GM18505 (cell line): Measurements from ENCODE around the gene ODF2.
"Not testable (repeated sequence)": the region's sequence is repeated elsewhere in the genome, so short reads cannot be mapped to it uniquely, and the experiment has no call there.

Experiments used
- ATAC-seq: cut with Tn5 transposase; IDR thresholded peaks from one replicate; pipeline ENCODE4 v1.9.1; 2021; ENCODE audit not compliant: unreplicated experiment
- POLR2A ChIP-seq: IDR thresholded peaks from 4 replicates; pipeline ENCODE4 v1.6.1; 2011; ENCODE audit warnings: borderline replicate concordance; ENCODE audit not compliant: insufficient read depth, insufficient read length; ENCODE audit errors: extremely low read depth

Gene ODF2

DNA sequence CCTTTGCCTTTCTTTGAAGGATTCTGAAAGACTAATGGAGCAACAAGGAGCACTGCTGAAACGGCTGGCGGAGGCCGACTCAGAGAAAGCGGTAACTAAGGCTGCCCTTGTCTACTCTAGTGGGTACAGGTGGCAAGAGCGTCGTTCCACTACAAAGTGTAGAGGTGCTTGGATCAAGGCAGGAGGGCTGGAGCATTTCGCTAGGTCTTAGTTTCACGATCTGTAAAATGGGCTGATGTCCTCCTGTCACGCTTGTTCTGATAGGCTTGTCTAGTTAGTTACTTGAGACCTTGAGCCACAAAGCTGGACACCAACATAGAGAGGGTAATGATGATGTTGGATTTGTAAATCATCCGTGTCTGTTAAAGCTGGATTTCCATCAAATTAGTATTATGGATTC, 25.8 kb downstream of the ODF2 start:
- no peak for TF ChIP-seq POLR2A
- no peak for ATAC-seq

DNA sequence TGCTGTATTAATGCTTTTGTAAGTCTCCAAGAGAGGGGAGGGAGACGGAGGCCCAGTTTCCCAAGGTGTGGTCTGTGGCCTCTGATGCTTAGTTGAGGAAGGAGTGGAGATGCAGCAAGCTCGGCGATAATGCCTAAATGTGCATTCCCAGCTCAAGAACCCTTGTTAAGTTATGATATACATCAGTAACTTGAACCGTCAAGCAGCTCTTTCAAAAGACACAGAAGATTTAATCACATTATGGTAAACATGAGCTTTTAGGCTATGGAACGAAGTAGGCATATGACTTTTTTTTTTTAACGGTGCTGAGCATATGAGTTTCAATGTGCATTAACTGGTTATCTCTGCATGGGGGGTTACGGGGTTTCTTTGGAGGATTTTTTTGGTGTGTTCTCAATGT, 26.4 kb downstream of the ODF2 start:
- TF ChIP-seq POLR2A = no peak
- no peak for ATAC-seq

DNA sequence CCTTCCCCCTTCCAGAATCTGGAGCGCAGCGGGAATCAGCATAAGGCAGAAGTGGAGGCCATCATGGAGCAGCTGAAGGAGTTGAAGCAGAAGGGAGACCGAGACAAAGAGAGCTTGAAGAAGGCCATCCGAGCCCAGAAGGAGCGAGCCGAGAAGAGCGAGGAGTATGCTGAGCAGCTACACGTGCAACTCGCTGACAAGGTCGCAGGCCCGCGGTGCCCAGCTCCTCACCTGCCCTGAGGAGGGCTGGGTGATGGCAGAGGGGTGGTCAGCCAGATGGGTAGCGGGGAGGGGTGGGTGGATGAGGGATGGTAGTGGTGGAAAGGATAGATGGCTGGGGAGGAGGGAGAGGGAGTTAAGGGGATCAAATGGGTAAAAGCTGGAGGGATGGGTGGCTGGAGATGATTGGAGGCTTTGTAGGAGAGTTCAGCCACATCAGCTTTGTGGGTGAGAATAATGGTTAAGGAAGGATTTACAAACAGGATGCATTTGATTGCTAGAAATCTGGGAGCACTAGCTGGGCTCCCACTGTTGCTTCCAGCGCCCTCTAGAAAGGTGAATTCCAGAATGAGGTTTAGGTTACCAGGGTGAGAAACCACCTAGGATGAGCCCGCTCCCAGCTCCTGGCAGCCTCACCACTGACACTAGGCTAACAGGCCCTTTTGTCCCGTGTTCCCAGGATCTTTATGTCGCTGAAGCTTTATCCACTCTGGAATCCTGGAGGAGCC, 29.0 kb downstream of the ODF2 start:
- no peak for ATAC-seq
- TF ChIP-seq POLR2A = no peak

DNA sequence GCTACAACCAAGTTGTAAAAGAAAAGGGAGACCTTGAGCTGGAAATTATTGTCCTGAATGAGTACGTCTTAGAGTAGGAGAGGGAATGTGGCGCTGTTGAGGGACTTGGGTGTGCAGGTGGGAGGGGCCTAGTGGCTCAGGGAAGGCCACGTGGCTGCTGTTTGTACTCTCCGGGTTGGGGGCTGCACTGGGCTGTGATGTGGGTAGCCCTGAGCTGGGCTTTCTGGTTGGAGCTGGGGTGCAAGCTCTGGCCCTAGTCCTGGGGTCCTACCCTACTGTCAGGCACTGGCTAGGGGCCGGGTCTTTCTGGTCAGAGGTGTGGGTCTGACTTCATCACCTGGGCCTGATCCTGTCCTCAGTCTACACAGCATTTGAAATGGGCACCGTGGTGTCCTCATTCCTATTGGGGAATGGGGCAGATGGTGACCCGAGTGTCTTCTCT, 29.6 kb downstream of the ODF2 start:
- no peak for TF ChIP-seq POLR2A
- ATAC-seq = no peak

DNA sequence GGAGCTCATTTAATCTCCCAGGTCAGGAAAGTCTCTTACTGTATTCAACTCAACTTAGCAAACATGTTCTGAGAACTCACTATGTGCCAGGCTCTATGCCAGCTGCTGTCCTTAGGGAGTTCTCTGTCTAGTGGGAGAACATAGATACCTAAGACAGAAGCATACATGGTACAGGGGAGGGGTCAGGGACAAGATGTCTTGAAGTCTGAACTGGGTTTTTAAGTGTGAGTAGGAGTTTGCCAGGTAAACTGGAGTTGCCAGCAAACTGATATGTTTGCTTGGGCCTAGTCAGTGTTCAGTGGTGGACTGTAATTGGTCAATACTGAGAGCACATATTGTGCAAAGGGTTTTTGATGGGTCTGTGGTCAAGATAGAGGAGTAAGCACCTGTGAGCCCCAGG, 30.4 kb downstream of the ODF2 start:
- no peak for ATAC-seq
- no peak for TF ChIP-seq POLR2A

DNA sequence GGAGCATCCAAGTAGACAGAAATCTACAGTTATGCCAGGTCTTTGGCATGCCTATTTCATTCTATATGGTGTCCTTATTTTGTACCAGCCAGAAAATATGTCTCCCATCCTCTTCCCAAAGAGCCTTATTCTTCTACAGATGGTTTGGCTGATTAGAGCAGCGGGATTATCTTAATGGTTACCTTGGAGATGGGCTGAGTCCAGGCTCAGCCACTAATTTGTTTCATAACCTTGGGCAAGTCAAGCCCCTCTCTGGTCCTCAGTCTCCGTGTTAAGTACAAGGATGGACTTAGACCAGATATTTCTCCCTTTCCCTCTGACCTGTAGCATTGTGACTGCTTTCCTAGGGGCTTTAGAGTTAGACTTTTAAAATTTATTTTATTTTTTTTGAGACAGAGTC, 37.6 kb downstream of the ODF2 start:
- no peak for TF ChIP-seq POLR2A
- no peak for ATAC-seq

DNA sequence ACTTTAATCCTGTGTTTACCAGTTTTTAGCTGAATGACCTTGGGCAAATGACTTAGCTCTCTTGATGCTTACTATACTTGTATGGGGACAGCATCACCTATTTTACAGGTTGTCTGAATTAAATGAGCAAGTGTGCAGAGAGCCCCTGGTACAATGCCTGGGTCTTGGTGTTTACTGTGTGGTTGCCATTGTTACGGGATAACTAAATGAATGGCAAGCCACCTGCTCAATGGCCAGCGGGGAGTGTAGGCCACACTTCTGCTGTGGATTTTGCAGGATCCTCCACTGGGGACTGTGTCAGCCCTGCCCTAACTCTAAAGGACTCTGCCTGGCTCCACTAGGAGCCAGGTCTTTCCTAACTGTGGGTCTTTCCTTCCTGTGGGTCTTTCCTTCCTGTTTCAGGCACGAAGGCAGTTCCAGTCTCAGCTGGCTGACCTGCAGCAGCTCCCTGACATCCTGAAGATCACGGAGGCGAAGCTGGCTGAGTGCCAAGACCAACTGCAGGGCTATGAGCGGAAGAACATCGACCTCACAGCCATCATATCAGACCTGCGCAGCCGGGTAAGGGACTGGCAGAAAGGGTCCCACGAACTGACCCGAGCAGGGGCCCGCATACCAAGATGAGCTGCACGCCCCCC, 38.4 kb downstream of the ODF2 start:
- no peak for TF ChIP-seq POLR2A
- no peak for ATAC-seq

DNA sequence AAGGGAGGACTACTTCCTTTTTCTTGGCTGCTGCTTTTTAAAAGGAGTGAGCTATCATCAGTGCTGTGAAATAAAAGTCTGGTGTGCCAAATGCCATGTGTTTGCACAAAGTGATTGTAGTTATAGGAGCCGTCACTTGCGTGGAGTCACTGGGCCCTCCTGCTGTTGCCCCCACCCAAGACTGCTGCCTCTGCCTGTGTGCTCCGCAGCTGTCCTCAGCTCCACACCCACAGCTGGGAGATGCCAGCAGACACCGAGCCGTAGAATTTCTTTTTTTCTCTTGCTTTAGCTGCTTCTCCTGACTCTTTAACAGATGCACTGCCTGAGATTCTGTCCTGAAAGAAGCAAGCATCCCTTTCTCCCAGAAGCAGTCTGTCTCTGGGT, 38.9 kb downstream of the ODF2 start:
- TF ChIP-seq POLR2A = no peak
- ATAC-seq = no peak

DNA sequence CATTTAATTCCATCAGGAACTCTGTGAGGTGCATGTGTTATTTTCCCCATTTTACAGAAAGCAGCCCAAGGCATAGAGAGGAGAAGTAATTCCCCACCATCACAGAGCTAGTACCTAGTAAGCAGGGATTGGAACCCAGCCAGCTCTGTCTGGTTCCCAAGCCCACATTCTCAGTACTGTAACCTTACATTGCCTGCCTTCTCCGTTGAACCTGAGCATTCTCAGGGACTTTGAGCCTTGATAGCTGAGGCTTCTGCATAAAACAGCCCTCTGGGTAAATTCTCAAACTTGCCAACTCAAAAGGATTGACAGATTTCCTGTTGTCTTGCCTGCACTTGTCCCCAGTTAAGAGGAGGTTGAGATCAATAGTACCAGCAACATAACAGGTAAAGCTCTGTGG, 39.5 kb downstream of the ODF2 start:
- TF ChIP-seq POLR2A = no peak
- ATAC-seq = no peak

DNA sequence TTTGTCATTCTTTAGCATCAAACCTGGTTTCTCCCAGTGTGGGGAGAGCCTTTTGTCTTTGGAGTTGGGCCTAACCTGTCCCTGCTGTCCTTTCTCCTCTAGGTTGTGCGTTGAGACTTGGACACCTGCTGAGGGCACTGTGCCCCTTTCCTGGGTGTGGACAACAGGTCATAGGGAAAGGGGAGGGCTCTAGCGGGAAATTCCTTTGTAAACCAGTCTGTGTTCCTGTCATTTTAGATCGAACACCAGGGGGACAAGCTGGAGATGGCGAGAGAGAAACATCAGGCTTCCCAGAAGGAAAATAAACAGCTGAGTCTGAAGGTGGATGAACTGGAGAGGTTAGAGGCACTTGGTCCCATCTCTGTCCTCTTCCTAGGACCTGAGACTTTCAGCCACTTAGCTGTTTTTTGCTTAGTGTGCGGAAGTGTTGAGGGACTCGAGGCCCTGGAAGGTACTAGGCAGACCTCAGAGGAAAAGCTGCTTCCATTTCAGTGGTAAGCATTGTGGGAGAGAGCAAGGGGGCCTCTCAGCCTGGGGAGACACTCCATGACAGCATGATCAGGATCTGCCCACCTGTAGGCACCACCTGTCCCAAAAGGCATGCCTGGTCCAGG, 40.1 kb downstream of the ODF2 start:
- ATAC-seq = no peak
- no peak for TF ChIP-seq POLR2A

DNA sequence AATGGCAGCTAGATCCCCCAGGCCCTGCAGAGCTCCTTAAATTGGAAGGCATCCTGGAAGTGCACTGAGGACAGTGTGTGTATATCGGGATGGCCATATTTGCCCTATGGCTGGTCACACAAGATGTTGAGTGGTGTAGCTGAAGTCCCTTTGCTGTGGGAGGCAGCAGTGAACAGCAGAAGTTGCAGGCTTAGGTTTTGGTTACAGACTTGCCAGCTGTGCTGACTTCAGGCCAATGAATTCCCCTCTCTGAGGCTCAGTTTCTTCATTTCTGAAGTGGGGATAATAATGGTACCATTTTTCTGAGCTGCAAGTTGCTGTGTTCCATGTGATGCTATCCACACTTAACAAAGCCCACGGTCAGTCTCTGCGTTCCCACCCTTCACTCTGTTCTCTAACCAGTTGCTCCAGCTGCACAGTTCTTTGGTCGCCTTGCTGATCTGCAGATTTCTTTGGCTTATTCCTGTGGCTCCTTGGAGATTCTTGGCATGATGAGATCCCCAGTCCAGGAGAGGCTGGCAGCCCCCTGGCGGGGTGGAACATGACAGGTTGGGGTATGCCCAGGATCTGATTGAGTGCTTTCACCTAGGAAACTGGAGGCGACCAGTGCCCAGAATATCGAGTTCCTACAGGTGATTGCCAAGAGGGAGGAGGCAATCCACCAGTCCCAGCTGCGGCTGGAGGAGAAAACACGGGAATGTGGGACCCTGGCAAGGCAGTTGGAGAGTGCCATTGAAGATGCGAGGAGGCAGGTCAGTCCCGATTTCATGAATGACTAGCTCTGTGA, 42.2 kb downstream of the ODF2 start:
- no peak for TF ChIP-seq POLR2A
- no peak for ATAC-seq

DNA sequence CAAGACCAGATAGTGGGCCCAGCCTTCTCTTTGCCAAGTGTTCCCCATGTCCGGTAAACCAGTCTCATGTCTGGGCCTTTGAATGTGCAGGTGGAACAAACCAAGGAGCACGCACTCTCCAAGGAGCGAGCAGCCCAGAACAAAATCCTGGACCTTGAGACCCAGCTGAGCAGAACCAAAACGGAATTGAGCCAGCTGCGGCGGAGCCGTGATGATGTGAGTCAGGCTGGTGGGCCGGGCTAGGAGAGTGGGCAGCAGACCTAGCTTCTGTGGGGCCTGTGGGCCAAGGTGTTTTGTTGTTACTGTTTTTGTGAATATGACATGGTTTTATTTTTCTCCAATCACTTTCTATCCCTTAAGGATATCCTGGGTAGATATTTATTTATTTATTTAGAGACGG, 43.1 kb downstream of the ODF2 start:
- no peak for ATAC-seq
- no peak for TF ChIP-seq POLR2A

DNA sequence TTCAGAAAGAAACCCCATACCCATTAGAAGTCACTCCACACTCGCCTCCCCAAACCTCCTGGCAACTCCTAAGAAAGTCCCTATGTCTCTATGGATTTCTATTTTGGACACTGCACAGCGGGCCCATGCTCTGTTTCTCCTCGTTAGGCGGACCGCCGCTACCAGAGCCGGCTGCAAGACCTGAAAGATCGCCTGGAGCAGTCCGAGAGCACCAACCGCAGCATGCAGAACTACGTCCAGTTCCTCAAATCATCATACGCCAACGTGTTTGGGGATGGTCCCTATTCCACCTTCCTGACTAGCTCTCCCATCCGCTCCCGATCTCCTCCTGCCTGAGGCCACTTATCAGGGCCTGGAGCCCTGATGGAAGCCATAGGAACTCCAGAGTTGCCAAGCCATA, 44.1 kb downstream of the ODF2 start:
- ATAC-seq = no peak
- no peak for TF ChIP-seq POLR2A

DNA sequence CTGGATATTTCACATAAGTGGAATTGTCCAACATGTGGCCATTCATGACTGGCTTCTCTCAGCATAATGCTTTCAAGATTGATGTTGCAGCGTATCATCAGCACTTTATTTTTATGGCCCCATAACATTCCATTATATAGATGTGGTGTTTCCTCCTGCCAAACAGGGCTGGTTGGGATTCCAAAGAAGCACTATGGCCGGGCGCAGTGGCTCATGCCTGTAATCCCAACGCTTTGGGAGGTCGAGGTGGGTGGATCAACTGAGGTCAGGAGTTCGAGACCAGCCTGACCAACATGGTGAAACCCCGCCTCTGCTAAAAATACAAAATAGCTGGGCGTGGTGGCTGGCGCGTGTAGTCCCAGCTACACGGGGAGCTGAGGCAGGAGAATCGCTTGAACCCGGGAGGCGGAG, 47.6 kb downstream of the ODF2 start:
- ATAC-seq = not testable (repeated sequence)
